PC-9 (cell line): ENCODE results near the gene DPEP2. TPM values are rescaled to one million over a fixed set of nuclear protein-coding genes. Genes with fewer than 3 reads are reported as not detected.
"Not testable (repeated sequence)": the region's sequence is repeated elsewhere in the genome, so short reads cannot be mapped to it uniquely, and the experiment has no call there.

Experiments
- BruUV-seq: library from RNA; stranded (reverse); fragments of 400-500 nt; replicated peaks from 2 replicates; lab custom pipeline; 2021; lab: Mats Ljungman, UMichigan
- CTCF ChIA-PET: fragments of 300-600 bp; sonication (Branson Sonifier 250); formaldehyde crosslinking; loops from one replicate; lab custom pipeline; 2022; ENCODE audit warnings: antibody characterized with exemption; lab: Charles Lee
- POLR2A ChIA-PET: fragments of 300-600 bp; sonication (Branson Sonifier 250); formaldehyde crosslinking; loops from one replicate; lab custom pipeline; 2022; ENCODE audit warnings: antibody characterized with exemption; ENCODE audit not compliant: unreplicated experiment; lab: Charles Lee
- DNase-seq, 2 experiments: peaks; one replicate each; pipeline versions ENCODE4 v3.0.0 to v3.0.0-alpha.2; 2015 to 2022; ENCODE audit warnings: mixed read lengths in 1 of 2
- H2AFZ ChIP-seq: fragments of 200-600 bp; sonication (generic); 2 replicates; pipeline ENCODE4 v1.8.1; 2017; ENCODE audit warnings: antibody characterized with exemption
- H3F3A ChIP-seq: fragments of 200-600 bp; sonication (generic); 2 replicates; pipeline ENCODE4 v1.8.1; 2017; ENCODE audit warnings: antibody characterized with exemption, mild to moderate bottlenecking, low read depth; ENCODE audit not compliant: insufficient read depth
- H3K27ac ChIP-seq: fragments of 200-600 bp; sonication (generic); 2 replicates; pipeline ENCODE4 v1.6.1; 2016; ENCODE audit warnings: mixed run types
- H3K27me3 ChIP-seq: fragments of 200-600 bp; sonication (generic); 2 replicates; pipeline ENCODE4 v1.6.1; 2016; ENCODE audit warnings: low read depth, mixed run types; ENCODE audit not compliant: insufficient read depth
- H3K36me3 ChIP-seq: fragments of 200-600 bp; sonication (generic); 2 replicates; pipeline ENCODE4 v1.6.1; 2016; ENCODE audit warnings: low read depth, mixed run types
- H3K4me1 ChIP-seq: fragments of 200-600 bp; sonication (generic); replicated peaks from 2 replicates; pipeline ENCODE4 v1.6.1; 2016; ENCODE audit warnings: mixed run types; ENCODE audit not compliant: insufficient read depth
- H3K4me2 ChIP-seq: fragments of 200-600 bp; sonication (generic); 2 replicates; pipeline ENCODE4 v1.6.1; 2017; ENCODE audit warnings: mixed run types
- H3K4me3 ChIP-seq: fragments of 200-600 bp; sonication (generic); 2 replicates; pipeline ENCODE4 v1.6.1; 2016; ENCODE audit warnings: mixed run types
- H3K79me2 ChIP-seq: fragments of 200-600 bp; sonication (generic); 2 replicates; pipeline ENCODE4 v1.6.1; 2017; ENCODE audit warnings: low read depth, mixed run types
- H3K9me2 ChIP-seq: fragments of 200-600 bp; sonication (generic); 2 replicates; pipeline ENCODE4 v1.8.1; 2017; ENCODE audit warnings: mild to moderate bottlenecking; ENCODE audit not compliant: insufficient read depth
- H3K9me3 ChIP-seq: fragments of 200-600 bp; sonication (generic); 2 replicates; pipeline ENCODE4 v1.8.1; 2016; ENCODE audit warnings: low read depth; ENCODE audit not compliant: insufficient read depth
- H4K20me1 ChIP-seq: fragments of 200-600 bp; sonication (generic); 2 replicates; pipeline ENCODE4 v1.8.1; 2017; ENCODE audit not compliant: insufficient read depth
- CTCF ChIP-seq: fragments of 200-600 bp; sonication (generic); conservative IDR thresholded peaks from 2 replicates; pipeline ENCODE4 v1.6.1; 2017; ENCODE audit warnings: mixed run types, antibody characterized with exemption, mild to moderate bottlenecking, moderate library complexity
- EZH2 ChIP-seq: fragments of 200-600 bp; sonication (generic); IDR thresholded peaks from 2 replicates; pipeline ENCODE4 v1.8.0; 2017; ENCODE audit warnings: antibody characterized with exemption, low read depth
- intact Hi-C: fragments of 100-400 bp; cut with micrococcal nuclease; formaldehyde crosslinking; loops from one replicate; pipeline ENCODE4 v1.10.0; 2022; ENCODE audit not compliant: unreplicated experiment
- total RNA-seq: library from RNA; stranded (reverse); gene quantifications from 2 replicates; pipeline ENCODE4 v1.2.3, GENCODE V29; 2021

Gene DPEP2
- total RNA-seq, 1 experiment from 2014 or later: not detected

- H3K79me2 ChIP-seq: no peaks in the 10 kb centered on the region
- no peaks in the 10 kb centered on the region for H3K9me2 ChIP-seq
- no peak overlapping the region for H2AFZ ChIP-seq
- no peak overlapping the region for H3K27ac ChIP-seq
- no TSS peak for BruUV-seq
- no peaks in the 10 kb centered on the region for H3K36me3 ChIP-seq
- H3K9me3 ChIP-seq: no peaks in the 10 kb centered on the region
- H3K27me3 ChIP-seq: no peaks in the 10 kb centered on the region
- no peaks in the 10 kb centered on the region for H3F3A ChIP-seq
- CTCF ChIA-PET: interaction anchor here (0.7 kb wide), 1 partner anchor 128 kb away, joined by 3 read pairs; no protein-coding TSS in a partner anchor
- POLR2A ChIA-PET: no interaction called here
- no peak overlapping the region for H3K4me3 ChIP-seq
- H3K4me1 ChIP-seq: no peaks in the 10 kb centered on the region
- no peaks in the 10 kb centered on the region for H4K20me1 ChIP-seq
- intact Hi-C loops: no loop called here
- no peak for DNase-seq
- TF ChIP-seq CTCF (no peak), EZH2 (no peak)
- no peak overlapping the region for H3K4me2 ChIP-seq
Observed at GRCh38 chr16:68013440-68013839, 14.2 kb upstream of the DPEP2 start.

- H3K4me2 ChIP-seq, H3K9me2 ChIP-seq, H3K27me3 ChIP-seq, BruUV-seq, H3K36me3 ChIP-seq, H3K27ac ChIP-seq, H4K20me1 ChIP-seq, H3K4me3 ChIP-seq, CTCF ChIA-PET, DNase-seq, H3K9me3 ChIP-seq, H3K79me2 ChIP-seq, intact Hi-C loops, H2AFZ ChIP-seq: not testable (repeated sequence)
- peaks cover 17% of the 10 kb centered on the region for H3K4me1 ChIP-seq
- peaks cover 17% of the 10 kb centered on the region for H3F3A ChIP-seq
- POLR2A ChIA-PET: interaction anchor here (0.5 kb wide), 1 partner anchor 30 kb away, joined by 5 read pairs; no protein-coding TSS in a partner anchor
Observed at GRCh38 chr16:68009872-68010271, 10.6 kb upstream of the DPEP2 start.

- H3K27me3 ChIP-seq: no peaks in the 10 kb centered on the region
- H2AFZ ChIP-seq: no peak overlapping the region
- no peaks in the 10 kb centered on the region for H3K79me2 ChIP-seq
- H3K27ac ChIP-seq: no peak overlapping the region
- H3K9me3 ChIP-seq: no peaks in the 10 kb centered on the region
- POLR2A ChIA-PET: no interaction called here
- no peaks in the 10 kb centered on the region for H3K36me3 ChIP-seq
- TF ChIP-seq CTCF (no peak), EZH2 (no peak)
- CTCF ChIA-PET: no interaction called here
- H3K9me2 ChIP-seq: no peaks in the 10 kb centered on the region
- H3K4me3 ChIP-seq: no peak overlapping the region
- intact Hi-C loops: no loop called here
- no peaks in the 10 kb centered on the region for H4K20me1 ChIP-seq
- no TSS peak for BruUV-seq
- DNase-seq: no peak
- peaks cover 20% of the 10 kb centered on the region for H3K4me1 ChIP-seq
- peaks cover 20% of the 10 kb centered on the region for H3F3A ChIP-seq
- H3K4me2 ChIP-seq: no peak overlapping the region
Observed at GRCh38 chr16:68009157-68009735, 10.0 kb upstream of the DPEP2 start.
